Renal cortex interstitium (tissue), 11 donors: ENCODE data around the gene ASB18. TPM values are rescaled to one million over a fixed set of nuclear protein-coding genes. Genes with fewer than 3 reads are reported as not detected.

Experiments
- DNase-seq, 11 donors: peaks; one replicate each; pipeline ENCODE4 v3.0.0-alpha.2; 2013; ENCODE audit warnings: low read depth in 9 of 11, low spot score in 4 of 11; ENCODE audit errors: extremely low read depth in 1 of 11
- polyA plus RNA-seq, 3 donors: library from polyadenylated mRNA; unstranded; fragments of 120-200 nt; gene quantifications; one replicate each; pipeline ENCODE4 v1.2.1, GENCODE V29; 2013; ENCODE audit not compliant: insufficient read length in 3 of 3

ASB18 gene
- polyA plus RNA-seq, 3 donors = 0.04 TPM; not detected in 2

DNA sequence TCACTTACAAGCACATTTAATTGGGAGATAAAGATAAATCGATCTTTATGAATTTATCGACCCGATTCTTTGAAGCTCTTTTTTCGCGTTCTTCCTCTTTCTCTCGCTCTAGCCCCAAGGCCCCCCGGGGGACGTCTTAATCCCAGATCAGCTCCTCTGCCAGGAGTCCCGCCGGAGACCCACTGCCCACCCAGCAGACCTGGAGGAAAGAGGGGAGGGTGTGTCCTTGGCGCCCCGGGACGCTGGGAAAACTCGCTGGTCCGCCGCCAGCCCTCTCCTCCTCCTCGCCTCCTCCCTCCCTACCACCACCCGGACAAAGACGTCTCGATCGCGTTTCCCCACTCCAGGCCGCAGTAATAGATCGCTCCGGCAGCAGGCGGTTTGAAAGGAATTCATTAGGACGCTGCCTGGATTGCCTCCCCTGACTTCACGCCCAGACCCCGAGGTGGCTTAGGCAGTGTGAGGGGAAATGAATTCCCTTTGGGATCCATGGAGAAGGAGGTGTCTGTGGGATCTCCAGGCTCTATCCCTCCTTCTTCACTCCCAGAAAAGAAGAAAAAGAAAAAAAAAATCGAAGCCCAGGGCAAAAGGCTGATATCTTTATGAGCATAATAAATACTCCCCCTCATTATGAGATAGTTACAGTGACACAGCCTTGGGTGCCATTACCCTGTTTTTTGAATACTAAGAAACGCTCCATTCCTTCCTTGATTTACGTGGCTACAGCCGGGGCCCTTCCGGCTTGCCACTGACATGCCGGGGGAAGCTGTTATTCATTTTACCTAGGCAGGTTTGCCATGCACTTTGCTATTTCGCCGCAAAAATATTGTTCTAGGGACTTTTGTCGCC, 94.2 kb downstream of the ASB18 start:
- no peak for DNase-seq

DNA sequence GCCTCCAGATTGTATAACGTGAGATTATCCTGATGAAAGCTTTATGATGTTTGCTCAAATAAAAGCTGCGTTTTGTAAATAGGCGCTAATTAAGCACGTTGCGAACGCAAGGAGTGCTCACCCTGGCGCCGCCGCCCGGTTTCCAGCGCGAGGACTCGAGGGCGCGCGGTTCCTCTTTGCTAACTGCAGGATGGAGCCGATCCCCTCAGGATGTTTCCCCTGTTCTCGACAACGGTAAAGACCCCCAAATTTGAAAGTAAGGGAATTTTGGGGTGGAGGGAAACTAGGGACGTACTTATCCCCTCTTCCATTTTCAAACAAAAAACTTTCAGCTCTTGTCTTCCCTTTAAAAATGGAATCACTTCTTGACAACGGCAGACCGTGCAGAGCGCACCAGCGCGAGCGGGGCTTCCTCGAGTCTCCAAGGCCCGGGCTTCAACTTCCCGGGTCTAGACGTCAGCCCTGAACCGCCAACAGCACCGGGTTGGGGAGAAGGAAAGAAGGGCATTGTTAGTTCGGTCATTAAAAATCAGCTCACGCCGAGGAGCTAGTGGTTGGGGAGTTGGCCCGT, 95.0 kb downstream of the ASB18 start:
- no peak for DNase-seq

DNA sequence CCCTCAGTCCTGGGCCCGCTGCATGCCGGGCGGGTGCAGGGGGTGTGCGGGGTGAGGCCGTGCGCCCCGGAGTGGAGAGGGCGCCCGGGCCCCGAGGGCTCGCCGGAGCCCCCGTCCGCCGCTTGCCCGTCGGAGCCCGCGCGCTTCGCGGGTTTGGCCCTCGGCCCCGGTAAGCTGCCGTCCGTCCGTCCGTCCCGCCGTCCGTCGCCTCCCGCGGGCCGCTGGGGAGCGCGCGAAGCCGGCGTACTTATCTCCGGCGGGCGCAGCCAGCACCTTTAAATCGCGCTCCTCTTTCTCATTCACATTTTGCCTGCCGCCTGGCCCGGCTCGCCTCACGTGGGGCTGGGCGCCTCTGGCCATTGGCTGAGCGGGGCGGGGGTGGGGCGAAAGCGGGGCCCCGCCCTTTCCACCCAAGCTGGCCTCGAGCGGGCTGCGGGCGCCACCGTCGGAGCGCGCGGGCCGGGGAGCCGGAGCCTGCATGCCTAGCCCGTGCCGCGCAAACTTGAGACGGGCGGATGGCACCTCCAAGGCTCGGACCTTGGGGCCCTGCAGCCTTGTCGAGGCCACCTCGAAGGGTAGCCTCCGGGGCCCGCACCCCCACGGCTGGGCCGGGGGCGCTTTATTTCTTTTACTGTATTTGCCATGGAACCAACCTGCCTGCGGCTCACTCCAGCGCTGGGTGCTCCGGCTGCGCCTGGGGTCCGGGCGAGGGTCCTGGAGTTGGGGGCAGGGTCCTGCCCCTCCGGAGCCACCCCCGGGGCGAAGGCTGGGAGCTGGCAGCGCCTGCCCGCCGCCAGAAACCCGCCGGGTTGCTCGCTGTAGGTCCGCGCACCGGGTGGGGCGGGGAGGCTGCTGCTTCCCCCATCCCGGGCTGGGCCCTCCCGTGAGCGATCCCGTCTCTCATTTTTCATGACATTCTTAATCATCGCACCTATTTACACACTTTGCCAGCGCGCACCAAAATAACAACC, 95.8 kb downstream of the ASB18 start, which contains the start of gene GBX2:
GBX2 (minus strand) TSS at position 277 of the 971 bp plus-strand sequence. CDS start 415 bp downstream, outside the sequence.
- DNase-seq = no peak

DNA sequence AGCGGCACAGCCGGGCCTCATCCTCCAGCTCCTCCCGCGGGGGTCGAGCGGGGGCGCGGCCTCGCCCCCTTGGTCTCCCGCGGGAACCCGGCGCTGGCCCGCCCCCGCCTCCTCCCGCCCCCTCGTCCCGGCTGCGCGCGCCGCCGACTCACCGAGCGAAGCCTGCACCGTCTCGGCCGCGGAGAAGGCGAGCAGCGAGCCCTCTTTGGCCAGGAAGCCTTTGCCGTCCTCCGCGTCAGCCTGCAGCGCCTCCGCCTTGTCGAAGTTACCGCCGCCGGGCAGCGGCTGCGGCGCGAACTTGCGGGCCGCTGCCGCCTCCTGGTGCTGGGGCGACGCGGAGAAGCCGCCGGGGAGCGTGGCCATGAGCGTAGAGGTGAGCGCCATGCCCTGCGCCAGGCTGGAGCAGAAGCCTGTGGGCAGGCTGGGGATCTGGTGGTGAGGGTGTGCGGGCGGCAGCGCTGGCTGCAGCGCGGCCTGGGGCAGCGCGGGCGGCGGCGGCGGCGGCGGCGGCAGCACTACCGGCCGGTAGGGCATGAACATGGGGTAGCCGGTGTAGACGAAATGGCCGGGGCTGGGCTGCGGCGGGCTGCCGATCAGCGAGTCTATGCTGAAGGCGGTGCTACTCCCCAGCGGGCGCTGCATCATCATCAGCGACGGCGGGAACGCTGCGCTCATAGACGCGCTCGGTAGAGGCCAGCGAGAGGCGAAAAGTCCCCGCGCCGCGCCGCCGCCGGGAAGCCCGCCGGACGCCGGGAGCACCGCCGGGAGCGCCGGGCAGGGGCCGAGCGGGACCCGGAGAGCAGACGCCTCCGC, 96.7 kb downstream of the ASB18 start:
- no peak for DNase-seq

DNA sequence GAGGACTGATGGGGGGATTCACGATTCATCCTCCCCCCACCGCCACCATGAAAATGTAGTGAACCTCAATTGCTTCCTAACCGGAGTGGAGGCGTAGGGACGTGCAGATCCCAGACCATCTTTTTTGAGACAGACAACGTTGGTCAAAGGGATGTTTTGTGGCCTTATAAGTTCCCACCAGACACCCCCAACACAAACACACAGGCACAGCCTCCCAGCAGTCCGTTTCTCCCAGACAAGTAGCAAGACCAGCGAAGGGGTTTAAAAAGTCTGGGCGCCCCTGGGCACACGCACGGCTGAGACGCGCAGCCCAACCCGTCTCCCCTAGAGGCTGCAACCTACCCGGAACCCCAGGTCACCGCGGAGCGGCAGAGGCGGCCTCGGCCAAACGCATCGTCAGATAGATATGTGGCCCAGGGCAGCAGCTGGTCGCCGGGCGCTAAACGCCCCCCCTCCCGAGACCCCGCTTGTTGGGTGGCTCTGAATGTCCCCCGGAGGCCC, 97.4 kb downstream of the ASB18 start:
- no peak for DNase-seq

DNA sequence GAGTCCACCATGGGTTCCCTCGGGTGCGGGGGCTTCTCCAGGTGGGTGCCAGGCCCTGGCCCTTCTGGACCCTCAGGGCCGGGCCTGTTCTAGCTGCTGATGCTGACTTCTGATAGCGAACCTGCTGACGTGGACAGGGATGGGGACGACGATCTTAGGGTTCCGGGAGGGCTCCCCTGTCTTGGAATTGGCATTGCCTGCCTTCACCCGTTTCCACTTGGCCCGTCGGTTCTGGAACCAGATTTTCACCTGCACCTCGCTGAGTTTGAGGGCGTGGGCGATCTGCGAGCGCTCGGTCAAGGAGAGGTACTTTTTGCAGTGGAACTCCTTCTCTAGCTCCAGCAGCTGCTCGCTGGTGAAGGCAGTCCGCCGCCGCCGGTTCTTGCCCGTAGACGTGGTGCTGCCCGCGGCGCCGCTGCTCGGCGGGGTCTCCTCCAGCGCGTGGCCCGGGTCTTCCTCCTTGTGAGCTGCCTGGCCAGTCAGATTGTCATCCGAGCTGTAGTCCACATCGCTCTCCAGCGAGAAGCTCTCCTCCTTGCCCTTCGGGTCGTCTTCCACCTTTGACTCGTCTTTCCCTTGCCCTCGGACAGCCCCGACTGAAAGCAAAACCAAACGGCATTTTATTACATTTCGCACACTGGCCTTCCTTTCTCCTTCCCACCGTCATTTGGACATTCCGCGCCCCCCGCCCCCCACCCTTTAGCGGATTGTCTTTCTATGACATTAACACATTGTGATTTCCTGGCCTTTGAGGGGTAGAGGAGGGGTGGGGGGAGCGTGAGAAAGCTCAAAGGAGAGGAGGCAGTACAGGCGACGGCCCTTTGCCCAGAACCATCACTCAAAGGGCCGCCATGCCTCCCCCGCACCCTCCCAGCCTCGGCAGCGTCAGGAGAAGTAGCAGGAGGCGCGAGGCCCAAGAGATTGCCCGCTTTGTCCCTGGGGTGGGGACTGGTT, 98.1 kb downstream of the ASB18 start:
- DNase-seq = no peak

DNA sequence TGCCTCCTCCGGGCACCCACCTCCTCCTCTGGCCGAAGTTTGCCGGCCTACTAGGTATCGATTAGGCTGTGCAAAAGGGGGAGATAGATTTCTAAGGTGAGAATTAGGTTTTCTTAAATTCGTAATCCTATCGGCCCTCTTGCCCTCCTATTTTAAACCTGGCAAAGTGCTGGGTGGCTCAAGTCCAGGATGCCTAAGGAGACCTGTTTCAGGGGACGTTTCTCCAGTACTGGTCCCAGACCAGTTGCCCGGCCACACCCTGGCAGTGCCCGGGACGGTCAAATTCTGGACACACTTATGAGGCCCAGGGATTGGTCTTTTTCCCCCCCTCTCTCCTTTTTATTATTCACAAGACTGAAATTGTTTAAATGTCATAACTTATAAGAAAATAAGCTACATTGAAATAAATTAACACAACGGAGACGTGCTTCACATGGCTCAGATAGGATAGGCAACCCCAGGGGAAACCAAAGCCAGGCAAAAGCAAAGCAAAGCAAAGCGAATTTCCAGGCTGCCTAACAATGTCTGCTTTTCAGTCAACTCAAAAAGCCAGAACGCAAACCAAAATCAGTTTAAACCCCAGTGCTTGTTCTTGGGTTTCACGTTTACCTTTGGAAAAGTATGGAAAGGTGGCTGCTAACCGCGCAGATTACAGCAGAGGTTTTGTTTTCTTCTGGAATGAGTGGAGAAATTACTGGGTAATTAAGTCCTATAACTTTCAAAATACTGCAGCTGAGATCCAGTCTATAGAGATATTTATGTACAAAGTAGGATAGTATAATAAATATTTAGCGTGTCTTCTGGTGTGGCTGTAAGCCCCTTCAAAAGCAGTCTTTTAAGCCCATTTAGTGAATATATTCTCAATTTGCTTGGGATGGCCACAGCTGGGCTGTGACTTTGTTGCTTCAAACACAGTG, 99.0 kb downstream of the ASB18 start:
- DNase-seq = no peak

DNA sequence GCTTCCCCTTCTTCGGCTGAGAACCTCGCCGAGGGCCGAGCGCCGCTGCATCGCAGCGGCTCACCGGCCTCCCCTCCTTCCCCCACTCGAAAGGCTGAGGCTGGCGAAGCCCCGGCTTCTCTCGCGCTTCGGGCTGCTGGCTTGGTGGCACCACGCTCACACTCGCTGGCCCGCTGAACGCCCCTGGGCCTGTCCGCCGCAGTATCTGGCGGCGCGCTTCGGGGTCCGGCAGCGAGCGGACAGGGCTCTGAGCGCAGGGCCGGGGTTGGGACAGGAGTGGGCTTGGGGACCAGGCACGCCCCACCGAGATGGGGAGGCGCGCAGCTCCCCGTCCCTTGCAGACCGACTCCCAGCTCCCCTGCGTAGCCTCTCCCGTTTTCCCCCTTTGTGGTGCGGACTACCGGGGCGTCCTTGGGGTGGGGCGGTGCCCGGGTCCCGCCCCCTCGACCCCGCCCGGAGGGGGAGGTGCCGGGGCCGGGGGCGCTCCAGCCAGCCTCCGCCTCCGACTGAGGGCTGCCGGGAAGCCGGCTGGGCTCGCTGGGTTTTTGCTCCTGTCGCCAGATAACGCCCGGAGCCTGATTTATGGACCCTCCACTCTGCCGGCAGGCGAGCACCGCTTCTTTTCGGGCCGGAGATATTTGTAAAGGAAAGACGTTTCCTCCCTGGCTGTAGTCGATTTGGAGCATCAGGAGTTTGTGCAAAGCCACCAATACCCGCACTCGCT, 99.8 kb downstream of the ASB18 start:
- DNase-seq = no peak

DNA sequence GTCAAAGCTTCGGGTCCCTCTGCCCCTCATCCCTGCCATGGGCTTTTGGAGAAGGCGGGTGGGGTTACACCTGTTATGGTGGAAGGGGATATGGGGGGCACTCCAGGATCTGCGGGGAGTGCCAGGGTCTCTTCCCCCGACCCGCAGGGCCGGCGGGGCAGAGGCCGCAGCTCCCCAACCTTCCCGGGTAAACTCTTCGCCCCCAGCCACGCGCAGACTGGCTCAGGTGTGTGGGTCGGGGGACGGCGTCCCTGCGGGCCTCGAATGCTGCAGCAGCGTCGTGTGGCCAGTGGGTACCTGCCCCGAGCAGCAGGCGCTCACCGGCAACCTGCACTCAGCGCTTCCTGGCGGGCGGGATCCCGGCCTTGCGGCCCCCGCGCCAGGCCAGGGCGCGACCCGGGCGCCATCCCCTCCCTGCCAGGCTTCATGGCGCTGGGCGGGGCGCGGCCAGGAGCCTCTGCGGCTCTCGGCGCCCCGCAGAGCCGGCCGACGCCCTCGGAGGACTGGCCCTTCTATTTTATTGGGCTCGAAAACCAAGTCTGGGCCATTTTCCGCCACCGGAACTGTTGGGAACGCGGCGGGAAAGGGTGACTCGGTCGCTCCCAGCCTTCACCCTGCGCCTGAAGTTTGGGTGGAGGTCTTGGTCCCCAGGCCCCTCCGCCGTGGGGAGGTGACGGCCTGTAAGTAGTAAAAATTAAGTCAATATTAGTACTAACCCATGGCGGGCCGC, 100.6 kb downstream of the ASB18 start:
- no peak for DNase-seq

DNA sequence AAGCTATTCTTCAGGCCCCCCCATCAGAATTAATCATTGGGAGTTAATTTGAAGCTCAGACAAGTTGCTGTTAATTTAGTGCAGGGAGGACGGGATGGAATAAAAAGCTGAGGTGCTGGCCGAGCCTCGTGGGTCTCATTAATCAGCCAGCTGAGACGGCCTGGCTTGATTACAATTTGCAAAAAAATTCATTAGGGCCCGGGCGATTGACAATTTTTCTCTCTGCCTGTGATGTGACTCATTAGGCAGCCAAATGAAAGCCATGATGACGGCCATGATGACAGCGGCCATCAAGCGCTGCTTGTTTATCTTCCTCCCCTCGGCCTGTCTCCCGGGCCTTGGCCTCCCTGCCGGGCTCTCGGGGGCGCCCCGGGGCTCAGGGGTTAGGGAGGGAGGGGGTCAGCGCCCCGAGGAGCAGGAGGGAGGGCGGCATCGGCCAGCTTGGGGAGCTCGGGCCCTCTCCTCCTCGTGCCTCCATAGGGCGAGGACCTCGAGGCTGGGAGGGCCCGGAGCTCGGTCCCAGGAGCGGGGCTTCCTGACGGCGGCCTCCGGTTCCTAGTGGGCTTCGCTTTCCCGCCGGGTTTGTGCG, 101.2 kb downstream of the ASB18 start:
- no peak for DNase-seq

DNA sequence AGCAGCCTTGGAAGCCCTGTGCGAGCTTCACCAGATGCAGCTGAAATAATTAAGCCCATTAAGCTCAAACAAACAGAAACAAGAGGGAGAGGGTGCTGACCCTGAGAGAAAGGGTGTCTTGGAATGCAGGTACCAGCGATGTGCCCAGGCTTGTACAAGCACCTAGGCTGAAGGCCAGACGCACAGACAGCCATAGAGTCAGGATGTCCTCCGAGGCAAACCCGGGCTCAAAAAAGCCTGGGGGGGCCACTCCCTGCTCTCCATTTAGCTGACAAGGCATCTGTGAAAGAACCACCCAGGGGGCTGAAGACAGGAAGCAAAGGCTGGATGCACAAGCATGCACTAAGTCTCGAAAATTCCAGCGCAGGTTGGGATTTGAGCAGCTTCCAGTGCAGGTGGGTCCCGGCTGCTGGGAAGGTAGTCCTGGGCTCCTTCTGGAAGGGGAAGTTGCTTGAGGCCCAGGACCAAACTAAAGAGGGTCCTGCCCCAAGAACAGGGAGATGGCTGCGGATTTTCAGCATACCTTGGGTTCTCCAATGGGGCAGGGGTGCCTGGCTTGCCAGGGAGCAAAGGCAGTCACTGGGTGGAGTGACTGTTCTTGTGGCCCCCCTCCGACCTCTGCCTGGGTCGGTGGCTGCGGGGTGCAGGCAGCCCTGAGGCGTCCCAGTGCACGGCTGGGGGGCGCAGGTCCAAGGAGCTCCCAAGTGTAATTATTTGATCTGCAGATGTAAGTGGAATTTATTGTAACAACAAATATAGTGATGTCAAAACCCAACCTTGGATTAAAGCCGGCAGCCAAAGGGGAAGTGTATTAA, 102.0 kb downstream of the ASB18 start:
- no peak for DNase-seq

DNA sequence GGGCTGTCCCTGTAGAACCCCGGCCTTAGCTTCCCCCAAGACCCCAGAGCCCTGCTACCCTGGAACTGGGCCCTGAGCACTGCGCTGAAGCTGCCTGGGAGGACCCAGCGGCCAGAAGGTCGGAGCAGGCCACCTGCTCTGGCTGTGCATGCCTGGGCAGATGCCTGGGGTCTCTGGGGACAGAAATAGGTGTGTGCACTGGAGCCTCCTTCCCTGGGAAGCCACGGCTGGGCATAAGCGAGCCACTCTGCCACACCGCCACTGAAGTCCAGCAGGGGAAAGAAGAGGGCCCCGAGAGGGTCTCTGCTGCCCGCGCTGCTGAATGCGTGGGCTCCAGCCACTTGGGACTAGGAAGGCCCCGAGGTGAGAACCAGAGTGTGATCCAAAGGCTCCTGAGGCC, 102.7 kb downstream of the ASB18 start:
- DNase-seq = no peak

DNA sequence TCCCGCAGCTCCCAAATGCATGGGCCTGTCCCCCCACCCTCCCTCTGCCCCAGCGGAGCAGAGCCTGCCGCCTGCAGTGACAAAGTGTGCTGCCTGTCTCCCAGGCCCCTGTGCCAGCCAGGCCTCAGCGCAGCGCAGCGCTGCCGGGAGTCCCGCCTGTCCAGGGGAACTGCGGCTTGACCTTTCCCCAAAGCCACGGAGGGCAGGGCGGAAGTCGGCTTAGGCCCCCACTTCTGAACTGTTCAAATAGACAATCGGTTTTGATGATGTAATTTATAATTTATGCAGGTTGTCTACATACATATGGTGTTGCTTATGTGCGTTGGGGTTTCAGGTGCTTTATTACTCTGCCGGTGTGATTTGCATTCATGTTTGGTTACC, 103.1 kb downstream of the ASB18 start:
- no peak for DNase-seq
